ENCODE results near the gene TOGARAM1.

TOGARAM1 gene

DNA sequence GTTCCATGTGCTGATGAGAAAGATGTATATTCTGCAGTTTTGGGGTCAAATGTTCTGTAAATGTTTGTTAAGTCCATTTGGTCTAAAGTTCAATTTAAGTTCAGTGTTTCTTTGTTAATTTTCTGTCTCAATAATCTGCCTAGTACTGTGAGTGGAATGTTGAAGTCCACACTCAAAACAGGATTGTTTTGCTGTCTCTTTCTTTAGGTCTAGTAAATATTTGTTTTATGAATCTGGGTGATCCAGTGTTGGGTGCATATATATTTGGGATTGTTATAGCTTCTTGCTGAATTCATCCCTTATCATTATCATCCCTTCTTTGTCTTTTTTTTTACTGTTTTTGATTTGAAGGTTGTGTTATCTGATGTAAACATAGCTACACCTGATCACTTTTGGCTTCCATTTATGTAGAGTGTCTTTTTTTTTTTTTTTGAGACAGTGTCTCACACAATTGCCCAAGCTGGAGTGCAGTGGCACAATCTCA, 95.9 kb downstream of the TOGARAM1 start:
- DNase-seq (ENCODE audit: low read depth, low spot score): no peak
- TF ChIP-seq YY1 (IDR thresholded peaks at IDR 0.05; ENCODE audit: insufficient read depth, insufficient read length) (no peak), ZNF274 (IDR thresholded peaks at IDR 0.05; ENCODE audit: low read depth, low read length) (no peak), SUZ12 (IDR thresholded peaks at IDR 0.05; ENCODE audit: extremely low read depth, insufficient read depth, insufficient read length) (no peak)
- Histone ChIP-seq H3K4me3 (ENCODE audit: insufficient read length, low read depth) (no peak overlapping the region), H3K27me3 (ENCODE audit: insufficient read depth, insufficient read length) (no peaks in the 10 kb centered on the region), H3K36me3 (ENCODE audit: insufficient read depth, insufficient read length, low read length) (no peaks in the 10 kb centered on the region), H3K9me3 (ENCODE audit: insufficient read depth, low read length) (no peaks in the 10 kb centered on the region), H3K9ac (ENCODE audit: insufficient read length, low read depth) (no peak overlapping the region), H3K4me1 (ENCODE audit: insufficient read depth, insufficient read length) (no peaks in the 10 kb centered on the region)

DNA sequence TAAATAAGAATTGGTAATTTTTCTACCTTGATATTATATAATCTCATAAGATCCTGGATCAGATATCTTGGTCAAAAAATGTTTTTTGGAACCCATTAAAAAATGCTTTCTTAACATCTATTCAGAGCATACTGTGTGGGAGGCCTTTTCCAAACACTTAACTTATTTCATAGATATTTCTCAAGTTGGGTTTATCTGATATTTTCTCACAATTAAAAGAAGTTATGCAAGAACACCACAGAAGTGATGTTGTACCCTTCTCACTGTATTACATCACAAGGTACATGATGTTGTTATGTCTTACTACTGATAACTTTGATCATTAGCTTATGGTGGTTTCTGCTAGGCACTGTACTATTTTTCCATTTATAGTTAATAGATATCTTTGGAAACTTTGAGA, 98.6 kb downstream of the TOGARAM1 start:
- Histone ChIP-seq H3K9ac (ENCODE audit: insufficient read length, low read depth) (no peak overlapping the region), H3K4me3 (ENCODE audit: insufficient read length, low read depth) (no peak overlapping the region), H3K27me3 (ENCODE audit: insufficient read depth, insufficient read length) (no peaks in the 10 kb centered on the region), H3K9me3 (ENCODE audit: insufficient read depth, low read length) (no peaks in the 10 kb centered on the region), H3K36me3 (ENCODE audit: insufficient read depth, insufficient read length, low read length) (no peaks in the 10 kb centered on the region), H3K4me1 (ENCODE audit: insufficient read depth, insufficient read length) (no peaks in the 10 kb centered on the region)
- DNase-seq (ENCODE audit: low read depth, low spot score): no peak
- TF ChIP-seq SUZ12 (IDR thresholded peaks at IDR 0.05; ENCODE audit: extremely low read depth, insufficient read depth, insufficient read length): no peak
- TF ChIP-seq YY1 (IDR thresholded peaks at IDR 0.05; ENCODE audit: insufficient read depth, insufficient read length): no peak
- no peak for TF ChIP-seq ZNF274 (IDR thresholded peaks at IDR 0.05; ENCODE audit: low read depth, low read length)

DNA sequence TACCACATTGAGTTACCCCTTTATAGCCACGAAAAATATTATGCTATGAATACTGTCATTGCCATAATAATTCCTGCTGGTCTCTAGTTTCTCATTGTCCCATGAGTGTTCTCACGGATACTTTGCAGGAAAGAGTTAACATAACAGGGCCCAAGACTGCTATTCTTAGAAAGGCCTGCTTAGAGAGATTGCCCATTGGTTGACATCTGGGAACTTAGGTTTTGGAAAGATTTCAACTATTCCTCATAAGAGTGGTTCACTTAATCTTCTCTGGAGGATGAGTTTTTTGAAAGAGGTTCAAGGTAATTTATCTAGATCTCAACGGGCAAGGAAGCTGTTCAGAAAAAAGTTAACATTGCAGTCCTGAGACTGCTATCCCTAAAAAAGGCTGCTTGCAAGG, 103.5 kb downstream of the TOGARAM1 start:
- DNase-seq (ENCODE audit: low read depth, low spot score): no peak
- Histone ChIP-seq H3K36me3 (ENCODE audit: insufficient read depth, insufficient read length, low read length) (no peaks in the 10 kb centered on the region), H3K9me3 (ENCODE audit: insufficient read depth, low read length) (no peaks in the 10 kb centered on the region), H3K4me1 (ENCODE audit: insufficient read depth, insufficient read length) (no peaks in the 10 kb centered on the region), H3K27me3 (ENCODE audit: insufficient read depth, insufficient read length) (no peaks in the 10 kb centered on the region), H3K4me3 (ENCODE audit: insufficient read length, low read depth) (no peak overlapping the region), H3K9ac (ENCODE audit: insufficient read length, low read depth) (no peak overlapping the region)
- TF ChIP-seq SUZ12 (IDR thresholded peaks at IDR 0.05; ENCODE audit: extremely low read depth, insufficient read depth, insufficient read length) (no peak), YY1 (IDR thresholded peaks at IDR 0.05; ENCODE audit: insufficient read depth, insufficient read length) (no peak), ZNF274 (IDR thresholded peaks at IDR 0.05; ENCODE audit: low read depth, low read length) (no peak)

DNA sequence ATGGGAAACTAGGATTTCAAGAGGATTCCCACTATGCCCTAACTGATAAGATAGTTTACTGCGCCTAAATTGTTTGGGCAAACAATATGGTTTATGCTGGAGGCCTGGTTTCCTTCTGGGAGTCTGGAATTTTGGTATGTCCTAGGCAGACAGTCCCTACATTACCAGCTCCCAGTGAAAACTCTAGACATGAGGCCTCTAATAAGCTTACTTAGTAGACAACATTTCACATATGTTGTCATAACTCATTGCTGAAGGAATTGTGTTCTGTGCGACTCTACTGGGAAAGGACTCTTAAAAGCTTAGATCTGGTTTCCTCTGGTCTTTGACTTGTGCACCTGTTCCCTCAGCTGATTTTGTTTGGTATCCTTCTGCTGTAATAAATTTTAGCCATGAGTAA, 104.0 kb downstream of the TOGARAM1 start:
- Histone ChIP-seq H3K4me1 (ENCODE audit: insufficient read depth, insufficient read length) (no peaks in the 10 kb centered on the region), H3K9ac (ENCODE audit: insufficient read length, low read depth) (no peak overlapping the region), H3K4me3 (ENCODE audit: insufficient read length, low read depth) (no peak overlapping the region), H3K36me3 (ENCODE audit: insufficient read depth, insufficient read length, low read length) (no peaks in the 10 kb centered on the region), H3K9me3 (ENCODE audit: insufficient read depth, low read length) (no peaks in the 10 kb centered on the region), H3K27me3 (ENCODE audit: insufficient read depth, insufficient read length) (no peaks in the 10 kb centered on the region)
- TF ChIP-seq SUZ12 (IDR thresholded peaks at IDR 0.05; ENCODE audit: extremely low read depth, insufficient read depth, insufficient read length): no peak
- TF ChIP-seq YY1 (IDR thresholded peaks at IDR 0.05; ENCODE audit: insufficient read depth, insufficient read length): no peak
- TF ChIP-seq ZNF274 (IDR thresholded peaks at IDR 0.05; ENCODE audit: low read depth, low read length): no peak
- DNase-seq (ENCODE audit: low read depth, low spot score): no peak

DNA sequence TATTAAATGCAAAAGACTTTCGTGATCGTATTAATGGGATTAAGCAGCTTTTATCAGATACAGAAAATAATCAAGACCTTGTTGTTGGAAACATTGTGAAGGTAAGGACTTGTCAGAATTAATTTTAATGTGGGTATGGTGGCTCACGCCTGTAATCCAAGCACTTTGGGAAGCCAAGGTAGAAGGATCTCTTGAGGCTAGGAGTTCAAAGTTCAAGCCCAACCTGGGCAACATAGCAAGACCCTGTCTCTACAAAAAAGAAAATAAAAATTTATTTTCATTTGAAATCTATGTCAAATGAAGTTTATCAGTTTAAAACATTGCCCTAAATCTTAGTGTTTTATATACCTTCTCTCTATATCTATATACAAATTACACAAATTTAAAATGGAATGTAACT, 104.7 kb downstream of the TOGARAM1 start:
- no peak for DNase-seq (ENCODE audit: low read depth, low spot score)
- no peaks in the 10 kb centered on the region for H3K4me1 ChIP-seq (ENCODE audit: insufficient read depth, insufficient read length)
- no peak for TF ChIP-seq SUZ12 (IDR thresholded peaks at IDR 0.05; ENCODE audit: extremely low read depth, insufficient read depth, insufficient read length)
- no peak for TF ChIP-seq ZNF274 (IDR thresholded peaks at IDR 0.05; ENCODE audit: low read depth, low read length)
- TF ChIP-seq YY1 (IDR thresholded peaks at IDR 0.05; ENCODE audit: insufficient read depth, insufficient read length): no peak
- no peak overlapping the region for H3K9ac ChIP-seq (ENCODE audit: insufficient read length, low read depth)
- no peak overlapping the region for H3K4me3 ChIP-seq (ENCODE audit: insufficient read length, low read depth)
- no peaks in the 10 kb centered on the region for H3K36me3 ChIP-seq (ENCODE audit: insufficient read depth, insufficient read length, low read length)
- no peaks in the 10 kb centered on the region for H3K27me3 ChIP-seq (ENCODE audit: insufficient read depth, insufficient read length)
- H3K9me3 ChIP-seq (ENCODE audit: insufficient read depth, low read length): no peaks in the 10 kb centered on the region

DNA sequence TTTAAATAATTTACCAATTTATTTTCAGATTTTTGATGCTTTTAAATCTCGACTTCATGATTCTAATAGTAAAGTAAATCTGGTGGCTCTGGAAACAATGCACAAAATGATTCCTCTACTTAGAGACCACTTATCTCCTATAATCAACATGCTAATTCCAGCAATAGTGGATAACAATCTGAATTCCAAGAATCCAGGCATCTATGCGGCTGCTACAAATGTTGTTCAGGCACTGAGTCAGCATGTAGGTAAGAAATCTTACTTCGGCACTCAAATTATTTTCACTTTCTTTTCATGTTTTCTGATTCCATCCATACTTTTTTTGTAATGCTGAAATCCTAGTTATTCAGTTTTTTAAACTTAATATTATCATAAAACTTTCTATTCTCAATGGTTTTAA, 106.4 kb downstream of the TOGARAM1 start:
- Histone ChIP-seq H3K4me3 (ENCODE audit: insufficient read length, low read depth) (no peak overlapping the region), H3K36me3 (ENCODE audit: insufficient read depth, insufficient read length, low read length) (no peaks in the 10 kb centered on the region), H3K27me3 (ENCODE audit: insufficient read depth, insufficient read length) (no peaks in the 10 kb centered on the region), H3K9me3 (ENCODE audit: insufficient read depth, low read length) (no peaks in the 10 kb centered on the region), H3K4me1 (ENCODE audit: insufficient read depth, insufficient read length) (no peaks in the 10 kb centered on the region), H3K9ac (ENCODE audit: insufficient read length, low read depth) (no peak overlapping the region)
- TF ChIP-seq SUZ12 (IDR thresholded peaks at IDR 0.05; ENCODE audit: extremely low read depth, insufficient read depth, insufficient read length): no peak
- TF ChIP-seq ZNF274 (IDR thresholded peaks at IDR 0.05; ENCODE audit: low read depth, low read length): no peak
- TF ChIP-seq YY1 (IDR thresholded peaks at IDR 0.05; ENCODE audit: insufficient read depth, insufficient read length): no peak
- DNase-seq (ENCODE audit: low read depth, low spot score): no peak

DNA sequence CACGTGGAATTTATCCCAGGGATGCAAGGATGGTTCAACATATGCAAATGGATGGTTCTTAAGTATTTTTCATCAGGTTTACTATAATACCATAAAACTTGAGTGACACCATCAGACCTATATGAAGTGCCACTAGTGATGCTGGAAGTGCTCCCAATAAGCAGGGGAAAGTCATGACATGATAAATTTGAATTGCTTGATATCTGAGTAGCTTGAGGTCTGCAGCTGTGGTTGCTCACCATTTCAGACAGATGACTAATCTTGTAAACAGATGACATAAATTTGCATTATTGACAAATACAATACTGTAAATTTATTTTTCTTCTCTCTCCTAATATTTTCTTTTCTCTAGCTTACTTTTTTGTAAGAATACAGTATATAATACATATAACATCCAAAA, 108.2 kb downstream of the TOGARAM1 start:
- no peak overlapping the region for H3K9ac ChIP-seq (ENCODE audit: insufficient read length, low read depth)
- H3K4me3 ChIP-seq (ENCODE audit: insufficient read length, low read depth): no peak overlapping the region
- no peaks in the 10 kb centered on the region for H3K36me3 ChIP-seq (ENCODE audit: insufficient read depth, insufficient read length, low read length)
- TF ChIP-seq SUZ12 (IDR thresholded peaks at IDR 0.05; ENCODE audit: extremely low read depth, insufficient read depth, insufficient read length): no peak
- TF ChIP-seq ZNF274 (IDR thresholded peaks at IDR 0.05; ENCODE audit: low read depth, low read length): no peak
- TF ChIP-seq YY1 (IDR thresholded peaks at IDR 0.05; ENCODE audit: insufficient read depth, insufficient read length): no peak
- no peak for DNase-seq (ENCODE audit: low read depth, low spot score)
- no peaks in the 10 kb centered on the region for H3K27me3 ChIP-seq (ENCODE audit: insufficient read depth, insufficient read length)
- no peaks in the 10 kb centered on the region for H3K9me3 ChIP-seq (ENCODE audit: insufficient read depth, low read length)
- H3K4me1 ChIP-seq (ENCODE audit: insufficient read depth, insufficient read length): no peaks in the 10 kb centered on the region
